ENCODE results near the gene MSANTD3. TPM values are rescaled to one million over a fixed set of nuclear protein-coding genes. Genes with fewer than 3 reads are reported as not detected.

Gene MSANTD3
- total RNA-seq, 3 donors from 2014 or later, result 6.2 to 18.1 (median 10.5) TPM

- ATAC-seq (peak; percentile 50), DNase-seq (peak in 2 of 3 donors; percentile 21 to 41)
- TF ChIP-seq CTCF (IDR thresholded peaks at IDR 0.05), result no peak
- intact Hi-C loops (cut with DNase I, micrococcal nuclease), result no loop called here
- H3K4me1 ChIP-seq (ENCODE audit: low read depth), result peaks cover 6% of the 10 kb centered on the region
- no peaks in the 10 kb centered on the region for H3K36me3 ChIP-seq (ENCODE audit: low read depth)
- H3K4me3 ChIP-seq, result no peak within 1 kb of the TSS
- H3K9me3 ChIP-seq, result no peaks in the 10 kb centered on the region
Observed at GRCh38 chr9:100472788-100473275, 45.9 kb downstream of the MSANTD3 start, which contains the start of gene TMEFF1. TSS of gene TMEFF1 (plus strand) at chr9:100473149. CDS start at chr9:100473545, 396 bp downstream.

- Histone ChIP-seq H3K9me3 (no peaks in the 10 kb centered on the region), H3K36me3 (ENCODE audit: low read depth) (no peaks in the 10 kb centered on the region), H3K4me3 (no peak overlapping the region), H3K4me1 (ENCODE audit: low read depth) (peaks cover 6% of the 10 kb centered on the region)
- ATAC-seq, result peak; percentile 76
- no peak for TF ChIP-seq CTCF (IDR thresholded peaks at IDR 0.05)
- peak in 2 of 3 donors; percentile 5 to 39 for DNase-seq
- intact Hi-C loops (cut with DNase I, micrococcal nuclease), result no loop called here
Observed at GRCh38 chr9:100473276-100474081, 46.5 kb downstream of the MSANTD3 start.

GRCh38 chr9:100474082-100474923, 47.4 kb downstream of the MSANTD3 start:
- peak; percentile 21 for ATAC-seq
- TF ChIP-seq CTCF (IDR thresholded peaks at IDR 0.05), result no peak
- Histone ChIP-seq H3K4me3 (no peak overlapping the region), H3K9me3 (no peaks in the 10 kb centered on the region), H3K4me1 (ENCODE audit: low read depth) (peaks cover 6% of the 10 kb centered on the region), H3K36me3 (ENCODE audit: low read depth) (no peaks in the 10 kb centered on the region)
- DNase-seq, result peak in 1 of 3 donors; percentile 3
- intact Hi-C loops (cut with DNase I, micrococcal nuclease), result no loop called here

- intact Hi-C loops (cut with DNase I, micrococcal nuclease), result no loop called here
- H3K9me3 ChIP-seq, result no peaks in the 10 kb centered on the region
- ATAC-seq (no peak), DNase-seq (no peak)
- TF ChIP-seq CTCF (IDR thresholded peaks at IDR 0.05), result no peak
- H3K36me3 ChIP-seq (ENCODE audit: low read depth), result no peaks in the 10 kb centered on the region
- no peak overlapping the region for H3K4me3 ChIP-seq
- peaks cover 6% of the 10 kb centered on the region for H3K4me1 ChIP-seq (ENCODE audit: low read depth)
Observed at GRCh38 chr9:100474924-100475276, 48.0 kb downstream of the MSANTD3 start.

GRCh38 chr9:100477241-100477640, 50.3 kb downstream of the MSANTD3 start:
- H3K36me3 ChIP-seq (ENCODE audit: low read depth), result no peaks in the 10 kb centered on the region
- H3K4me1 ChIP-seq (ENCODE audit: low read depth), result peaks cover 6% of the 10 kb centered on the region
- no peak overlapping the region for H3K4me3 ChIP-seq
- ATAC-seq, result no peak
- H3K9me3 ChIP-seq, result no peaks in the 10 kb centered on the region
- intact Hi-C loops (cut with DNase I, micrococcal nuclease), result no loop called here
- no peak for TF ChIP-seq CTCF (IDR thresholded peaks at IDR 0.05)
- no peak for DNase-seq
